C1 segment of cervical spinal cord (tissue), 14 donors: ENCODE data around the gene GIGYF1.
"Not testable (repeated sequence)": the region's sequence is repeated elsewhere in the genome, so short reads cannot be mapped to it uniquely, and the experiment has no call there.

Experiments used
- DNase-seq, 14 donors: peaks; one replicate each; lab custom pipeline; 2025; lab: John Stamatoyannopoulos, UW

Gene GIGYF1

GRCh38 chr7:100673942-100674410 is 20.1 kb downstream of the GIGYF1 start:
- peak in 9 of 14 donors; percentile 59 to 79 (median 71) for DNase-seq

DNA sequence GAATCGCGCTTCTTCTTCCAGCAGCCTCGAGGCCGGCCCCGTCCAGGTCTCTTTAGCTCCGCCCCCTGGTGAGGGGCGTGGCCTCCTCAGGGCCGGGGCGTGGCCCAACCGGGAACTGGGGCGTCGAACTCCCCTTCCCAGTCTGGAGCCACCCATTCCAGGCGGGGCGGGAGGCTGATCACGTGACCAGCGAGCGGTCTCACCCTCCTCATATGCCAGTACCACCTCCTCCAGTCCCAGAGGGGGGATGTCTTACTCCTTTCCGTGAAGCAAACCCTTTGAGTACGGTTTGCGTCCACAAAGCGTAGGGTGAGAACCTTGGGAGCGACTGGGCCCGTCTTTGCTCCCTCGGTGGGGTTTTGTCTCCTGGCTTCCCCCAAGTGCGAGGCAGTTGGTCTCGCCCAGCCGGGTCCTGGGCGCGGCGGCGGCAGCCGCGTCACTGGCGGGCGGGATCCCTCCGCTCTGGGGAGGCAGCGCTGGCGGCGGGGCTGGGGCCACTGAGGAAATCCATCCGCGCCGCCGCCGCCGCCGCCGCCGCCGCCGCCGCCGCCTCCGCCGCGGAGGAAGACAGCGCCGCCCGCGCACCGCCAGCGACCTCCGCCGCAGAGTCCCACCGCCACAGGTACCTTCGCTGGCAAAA is 20.6 kb downstream of the GIGYF1 start, which contains the start of gene GNB2:
TSS of gene GNB2 (plus strand) at position 439 of the 640 bp plus-strand sequence. CDS start 2,526 bp downstream, outside the sequence.
- peak; percentile 88 to 99 (median 97) for DNase-seq

GRCh38 chr7:100671353-100672327 is 22.4 kb downstream of the GIGYF1 start:
- no peak for DNase-seq

DNA sequence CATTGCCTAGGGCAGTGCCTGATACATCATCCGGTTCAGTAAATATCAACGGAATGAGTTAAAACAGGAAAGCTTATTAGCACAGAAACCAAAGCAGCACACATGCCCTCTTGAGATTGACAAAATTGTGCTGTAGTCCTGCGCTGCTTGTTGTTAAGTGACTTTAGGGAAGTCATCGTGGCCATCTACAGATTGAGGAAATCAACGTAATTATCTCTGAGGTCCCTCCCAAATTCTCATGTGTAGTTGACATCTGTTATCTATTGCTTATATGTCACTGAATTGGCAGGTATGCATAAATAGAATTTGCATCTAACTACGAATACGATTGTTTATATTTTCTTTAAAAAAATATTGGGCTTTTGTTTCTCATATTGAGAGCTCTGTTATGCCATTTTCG is 24.0 kb downstream of the GIGYF1 start:
- DNase-seq = no peak

DNA sequence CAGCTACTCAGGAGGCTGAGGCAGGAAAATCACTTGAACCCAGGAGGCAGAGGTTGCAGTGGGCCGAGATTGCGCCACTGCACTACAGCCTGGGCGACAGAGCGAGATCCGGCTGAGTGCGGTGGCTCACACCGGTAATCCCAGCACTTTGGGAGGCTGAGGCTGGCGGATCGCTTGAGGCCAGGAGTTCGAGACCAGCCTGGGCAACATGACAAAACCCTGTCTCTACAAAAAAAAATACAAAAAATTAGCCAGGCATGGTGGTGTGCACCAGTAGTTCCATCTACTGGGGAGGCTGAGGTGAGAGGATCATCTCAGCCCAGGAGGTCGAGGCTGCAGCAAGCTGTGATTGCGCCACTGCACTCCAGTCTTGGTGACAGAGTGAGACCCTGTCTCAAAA is 24.9 kb downstream of the GIGYF1 start:
- not testable (repeated sequence) for DNase-seq

GRCh38 chr7:100668069-100668449 is 26.0 kb downstream of the GIGYF1 start:
- DNase-seq = no peak

DNA sequence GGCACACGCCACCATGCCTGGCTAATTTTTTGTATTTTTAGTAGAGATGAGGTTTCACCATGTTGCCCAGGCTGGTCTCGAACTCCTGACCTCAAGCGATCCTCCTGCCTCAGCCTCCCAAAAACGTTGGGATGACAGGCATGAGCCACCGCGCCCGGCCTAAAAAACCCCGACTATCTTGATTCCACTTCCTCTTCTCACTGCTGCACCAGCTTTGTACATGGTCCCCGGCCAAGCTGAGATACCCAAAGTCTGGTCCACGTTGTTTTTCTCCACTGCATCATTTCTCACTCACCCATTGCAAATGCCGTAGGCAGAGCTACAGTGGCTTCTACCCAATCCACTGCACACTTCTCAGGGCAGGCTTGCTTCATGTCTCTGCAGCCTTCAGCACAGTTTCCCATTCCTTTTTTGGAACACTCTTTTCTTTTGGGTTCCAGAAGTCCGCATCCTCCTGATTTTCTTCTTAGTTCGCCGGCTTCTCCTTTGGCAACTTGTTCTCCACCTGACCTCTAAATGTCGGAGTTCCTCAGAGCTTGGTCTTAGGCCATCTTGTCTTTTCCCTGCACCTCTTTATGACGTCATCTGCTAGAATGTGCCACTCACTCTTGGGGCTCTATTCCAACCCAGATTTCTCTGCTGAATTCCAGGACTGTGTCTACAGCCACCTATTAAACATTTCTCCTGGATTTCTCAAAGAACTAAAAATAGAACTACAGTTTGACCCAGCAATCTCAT is 26.6 kb downstream of the GIGYF1 start:
- DNase-seq = no peak

GRCh38 chr7:100665168-100665726 is 28.8 kb downstream of the GIGYF1 start:
- DNase-seq = no peak

- not testable (repeated sequence) for DNase-seq
Observed at GRCh38 chr7:100662194-100662776, 31.8 kb downstream of the GIGYF1 start.

- DNase-seq = peak in 7 of 14 donors; percentile 7 to 91 (median 24)
Observed at GRCh38 chr7:100655908-100656674, 38.0 kb downstream of the GIGYF1 start, which contains the start of gene ACTL6B. Gene ACTL6B, minus strand, starts transcription at chr7:100656448. Its CDS starts 94 bp downstream, at chr7:100656354.

DNA sequence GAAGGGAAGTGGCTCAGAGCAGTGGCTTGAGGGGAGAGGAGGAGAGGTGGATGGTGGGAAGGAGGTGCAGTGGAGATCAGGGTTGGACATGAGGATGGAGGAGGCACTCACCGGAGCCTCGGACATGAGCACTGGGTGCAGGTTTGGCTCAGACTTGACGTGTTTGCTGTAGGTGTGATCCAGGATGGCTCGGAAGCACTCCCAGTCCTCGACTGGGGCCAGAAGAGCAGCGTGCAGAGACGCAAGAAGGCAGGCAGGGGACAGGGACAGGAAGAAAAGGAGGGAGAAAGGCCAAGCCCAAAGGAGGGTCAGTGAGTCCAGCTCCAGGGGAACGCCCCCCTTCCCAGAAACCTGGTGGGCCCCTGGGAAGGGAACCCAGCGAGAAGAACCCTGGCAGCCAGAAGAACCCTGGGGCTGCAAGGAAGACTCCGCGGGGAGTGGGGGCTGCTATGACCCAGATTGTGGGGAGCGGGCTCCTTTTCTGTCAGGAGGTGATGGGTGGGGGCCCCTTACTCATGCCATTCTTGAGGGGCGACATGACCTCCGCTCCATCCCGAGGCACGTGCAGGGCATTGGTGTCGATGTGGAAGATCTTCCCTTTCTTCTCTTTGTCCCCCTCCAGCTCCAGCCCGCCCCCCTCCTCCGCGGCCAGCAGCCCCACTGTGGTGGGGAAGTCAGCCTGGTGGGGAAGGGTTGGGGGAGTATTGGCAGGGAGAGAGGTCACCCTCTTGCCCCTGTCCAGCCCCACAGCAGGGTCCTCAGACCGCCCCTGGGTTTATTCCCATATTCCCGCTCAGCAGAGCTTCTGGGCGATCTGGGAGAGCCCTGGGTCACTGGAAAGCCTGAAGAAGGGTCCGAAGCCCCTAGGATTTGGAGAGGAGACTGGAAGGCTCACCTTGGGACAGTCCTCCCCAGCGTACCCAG is 38.9 kb downstream of the GIGYF1 start:
- no peak for DNase-seq

DNA sequence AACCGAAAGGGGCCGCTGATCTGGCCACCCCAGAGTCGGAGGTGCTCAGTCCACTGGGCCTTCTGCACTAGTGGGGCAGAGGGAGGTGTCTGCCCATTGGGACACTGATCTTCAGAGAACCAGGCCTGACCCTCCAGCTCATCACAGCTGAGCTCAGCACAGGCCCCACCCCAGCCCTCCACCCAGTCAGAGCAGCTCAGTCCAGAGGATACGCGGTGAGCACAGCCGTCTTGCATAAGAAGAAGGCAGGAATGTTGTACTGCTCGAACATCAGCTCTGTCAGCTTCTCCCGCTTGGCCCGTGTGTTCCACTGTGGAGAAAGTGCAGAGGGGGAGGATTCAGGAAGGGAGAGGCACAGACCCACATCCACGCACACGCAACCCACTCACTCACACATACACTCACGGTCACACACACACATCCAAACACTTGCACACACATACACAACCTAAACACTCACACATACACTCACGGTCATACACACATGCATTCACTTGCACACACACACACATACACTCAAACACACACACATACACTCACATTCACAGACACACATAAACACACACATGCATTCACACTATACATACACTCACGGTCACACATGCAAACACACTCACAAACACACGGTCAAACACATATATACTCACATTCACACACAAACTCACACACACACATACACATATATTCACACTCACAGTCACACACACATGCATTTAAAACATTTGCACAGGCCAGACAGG is 44.1 kb downstream of the GIGYF1 start:
- DNase-seq = no peak

GRCh38 chr7:100642534-100642907 is 51.5 kb downstream of the GIGYF1 start:
- no peak for DNase-seq

DNA sequence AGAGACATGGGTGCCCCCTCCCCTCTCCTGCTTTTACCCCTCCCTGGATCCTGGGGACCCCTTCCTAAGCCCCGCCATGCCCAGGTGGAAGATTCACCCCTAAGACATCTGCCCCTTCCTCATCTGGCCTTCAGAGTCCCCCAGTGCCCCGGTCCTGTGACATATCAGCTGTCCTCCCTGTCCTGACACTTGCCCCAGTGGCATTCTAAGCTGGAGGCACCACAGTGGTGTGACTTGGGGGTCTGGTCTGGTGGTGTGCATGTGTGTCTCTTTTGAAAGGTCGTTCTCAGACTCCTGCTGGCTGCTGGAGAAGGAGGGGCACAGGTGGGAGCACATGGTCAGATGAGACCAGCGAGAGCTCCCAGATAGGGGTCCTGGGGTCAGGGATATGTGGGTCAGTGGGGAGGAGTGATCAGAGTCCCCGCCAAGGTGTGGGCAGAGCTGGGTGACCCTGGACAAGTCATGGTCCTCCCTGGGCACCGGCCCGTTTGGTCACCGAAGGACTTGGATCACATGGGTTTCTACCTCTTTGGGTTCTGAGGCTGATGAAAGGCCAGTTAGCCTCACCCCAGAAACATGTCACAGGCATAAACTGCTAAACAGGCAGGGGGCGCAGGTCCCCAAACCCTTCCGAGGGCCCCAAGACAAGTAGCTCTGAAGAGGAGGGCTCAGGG is 52.1 kb downstream of the GIGYF1 start:
- no peak for DNase-seq

DNA sequence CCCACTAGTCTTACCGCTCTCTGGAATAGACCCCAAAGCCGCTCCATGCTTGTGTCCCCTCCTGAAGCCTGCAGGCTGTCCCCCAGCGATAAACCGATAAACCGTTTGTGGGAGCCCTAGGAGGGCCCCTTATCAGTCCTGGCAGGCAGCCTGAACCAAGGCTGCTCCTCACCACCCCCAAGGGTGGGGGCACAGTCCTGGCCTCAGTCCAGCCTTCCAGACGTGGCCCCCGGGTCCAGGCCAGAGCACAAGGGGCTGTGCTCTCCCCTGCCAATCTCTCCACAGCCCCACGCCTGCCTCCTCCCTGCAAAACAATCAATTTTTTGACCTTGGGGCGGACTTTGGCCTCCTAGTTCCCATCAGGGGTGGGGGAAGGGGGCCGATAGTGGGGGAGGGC is 52.6 kb downstream of the GIGYF1 start, which contains the start of gene TFR2:
TSS of gene TFR2 (minus strand) at position 90 of the 397 bp plus-strand sequence. CDS start at position 47, 43 bp downstream.
- no peak for DNase-seq

GRCh38 chr7:100640517-100641440 is 53.3 kb downstream of the GIGYF1 start:
- DNase-seq = no peak
